ENCODE measurements around the gene CNOT1. TPM values are rescaled to one million over a fixed set of nuclear protein-coding genes. Genes with fewer than 3 reads are reported as not detected.
"Not testable (repeated sequence)": the region's sequence is repeated elsewhere in the genome, so short reads cannot be mapped to it uniquely, and the experiment has no call there.

Gene CNOT1
- total and polyA plus RNA-seq, 7 donors, result 57.6 to 112 (median 88.0) TPM

GRCh38 chr16:58494981-58495520 lies 134.6 kb downstream of the CNOT1 start:
- DNase-seq (peak in 1 of 2 donors; percentile 42), ATAC-seq (peak; percentile 39 to 65 (median 54))
- no peaks in the 10 kb centered on the region for H3K9me3 ChIP-seq
- intact Hi-C loops (cut with DNase I), result no loop called here
- TF ChIP-seq CTCF (IDR thresholded peaks at IDR 0.05), result peak; percentile 28
- H3K27ac ChIP-seq, result no peak overlapping the region
- H3K36me3 ChIP-seq (ENCODE audit: insufficient read depth in 1 of 2, low read depth in 1 of 2), result no peaks in the 10 kb centered on the region
- no peaks in the 10 kb centered on the region for H3K27me3 ChIP-seq (ENCODE audit: insufficient read depth in 3 of 3, low read length in 2 of 3)
- no peak overlapping the region for H3K4me3 ChIP-seq
- no peaks in the 10 kb centered on the region for H3K4me1 ChIP-seq
- 6 to 10% (median 7%) methylated on average over 8 of the region's 8 CpGs for WGBS, 3 donors

- no peaks in the 10 kb centered on the region for H3K27me3 ChIP-seq (ENCODE audit: insufficient read depth in 3 of 3, low read length in 2 of 3)
- no peak for ATAC-seq
- DNase-seq, result no peak
- no peaks in the 10 kb centered on the region for H3K4me1 ChIP-seq
- 76 to 84% (median 80%) methylated on average over 20 of the region's 20 CpGs for WGBS, 3 donors
- no peaks in the 10 kb centered on the region for H3K9me3 ChIP-seq
- no peak overlapping the region for H3K27ac ChIP-seq
- intact Hi-C loops (cut with DNase I), result no loop called here
- TF ChIP-seq CTCF (IDR thresholded peaks at IDR 0.05), result no peak
- H3K36me3 ChIP-seq (ENCODE audit: insufficient read depth in 1 of 2, low read depth in 1 of 2), result no peaks in the 10 kb centered on the region
- H3K4me3 ChIP-seq, result no peak overlapping the region
Observed at GRCh38 chr16:58493756-58494431, 135.7 kb downstream of the CNOT1 start.

GRCh38 chr16:58492735-58493134 lies 136.9 kb downstream of the CNOT1 start:
- Histone ChIP-seq H3K4me3 (no peak overlapping the region), H3K27ac (no peak overlapping the region), H3K27me3 (ENCODE audit: insufficient read depth in 3 of 3, low read length in 2 of 3) (no peaks in the 10 kb centered on the region), H3K4me1 (no peaks in the 10 kb centered on the region), H3K36me3 (ENCODE audit: insufficient read depth in 1 of 2, low read depth in 1 of 2) (no peaks in the 10 kb centered on the region), H3K9me3 (no peaks in the 10 kb centered on the region)
- no peak for DNase-seq
- WGBS, 3 donors, result 43 to 57% (median 51%) methylated on average over 5 of the region's 5 CpGs
- TF ChIP-seq CTCF (IDR thresholded peaks at IDR 0.05), result no peak
- ATAC-seq, result no peak
- intact Hi-C loops (cut with DNase I), result no loop called here

- no peak for DNase-seq
- Histone ChIP-seq H3K27me3 (ENCODE audit: insufficient read depth in 3 of 3, low read length in 2 of 3) (no peaks in the 10 kb centered on the region), H3K4me1 (no peaks in the 10 kb centered on the region), H3K36me3 (ENCODE audit: insufficient read depth in 1 of 2, low read depth in 1 of 2) (no peaks in the 10 kb centered on the region), H3K27ac (no peak overlapping the region), H3K4me3 (no peak overlapping the region), H3K9me3 (no peaks in the 10 kb centered on the region)
- intact Hi-C loops (cut with DNase I), result no loop called here
- ATAC-seq, result no peak
- 42 to 62% (median 52%) methylated on average over 4 of the region's 4 CpGs for WGBS, 3 donors
- no peak for TF ChIP-seq CTCF (IDR thresholded peaks at IDR 0.05)
Observed at GRCh38 chr16:58492066-58492465, 137.6 kb downstream of the CNOT1 start.

GRCh38 chr16:58490539-58490938 lies 139.1 kb downstream of the CNOT1 start:
- H3K4me1 ChIP-seq; H3K27ac ChIP-seq; H3K9me3 ChIP-seq; H3K4me3 ChIP-seq; intact Hi-C loops (cut with DNase I); DNase-seq; H3K36me3 ChIP-seq (ENCODE audit: insufficient read depth in 1 of 2, low read depth in 1 of 2); H3K27me3 ChIP-seq (ENCODE audit: insufficient read depth in 3 of 3, low read length in 2 of 3); ATAC-seq: not testable (repeated sequence)
- WGBS, 3 donors, result 90 to 93% (median 90%) methylated on average over 8 of the region's 8 CpGs

Measured in psoas muscle (tissue), 8 donors.